ENCODE measurements around the gene PTGES3L.
A peak's percentile ranks its signal among the peaks of the same experiment; 100 is the strongest.

The PTGES3L gene

GRCh38 chr17:42979511-42980273 is at the start of gene PTGES3L:
PTGES3L (minus strand) TSS chr17:42980080; CDS start chr17:42980053, 27 bp downstream.
- H3K27ac ChIP-seq (ENCODE audit: low read length) = peak within 1 kb of the TSS; percentile 88
- no peaks in the 10 kb centered on the region for H4K20me1 ChIP-seq (ENCODE audit: insufficient read depth, low read length)
- no peaks in the 10 kb centered on the region for H3K27me3 ChIP-seq (replicated peaks; ENCODE audit: insufficient read depth, low read length)
- no peaks in the 10 kb centered on the region for H3K9me3 ChIP-seq (replicated peaks; ENCODE audit: insufficient read depth, low read length)
- H3K4me3 ChIP-seq (ENCODE audit: low read length) = peak within 1 kb of the TSS; percentile 95
- H3K79me2 ChIP-seq (ENCODE audit: low read length) = peaks cover 33% of the 10 kb centered on the region
- DNase-seq = peak; percentile 16
- H3K9ac ChIP-seq (ENCODE audit: low read length) = peak within 1 kb of the TSS; percentile 85
- peak within 1 kb of the TSS; percentile 97 for H3K4me2 ChIP-seq (ENCODE audit: low read depth, low read length)
- peak within 1 kb of the TSS; percentile 91 for H2AFZ ChIP-seq (ENCODE audit: low read length)
- no peaks in the 10 kb centered on the region for H3K36me3 ChIP-seq (replicated peaks; ENCODE audit: insufficient read depth, low read length)
- TF ChIP-seq EZH2phosphoT487 (IDR thresholded peaks at IDR 0.05; ENCODE audit: low read length) (no peak), CTCF (IDR thresholded peaks at IDR 0.05; ENCODE audit: low read length) (no peak), EZH2 (optimal IDR thresholded peaks at IDR 0.05; ENCODE audit: low read depth, low read length) (no peak)
- peaks cover 11% of the 10 kb centered on the region for H3F3A ChIP-seq (ENCODE audit: insufficient read depth, low read length)
- H3K4me1 ChIP-seq (ENCODE audit: low read length) = peaks cover 13% of the 10 kb centered on the region
- no peaks in the 10 kb centered on the region for H3K9me2 ChIP-seq (replicated peaks; ENCODE audit: insufficient read depth, low read length)

GRCh38 chr17:43028221-43028861 is 48.5 kb upstream of the PTGES3L start:
- DNase-seq = no peak
- TF ChIP-seq EZH2phosphoT487 (IDR thresholded peaks at IDR 0.05; ENCODE audit: low read length) (no peak), CTCF (IDR thresholded peaks at IDR 0.05; ENCODE audit: low read length) (no peak), EZH2 (optimal IDR thresholded peaks at IDR 0.05; ENCODE audit: low read depth, low read length) (no peak)
- H4K20me1 ChIP-seq (ENCODE audit: insufficient read depth, low read length) = no peaks in the 10 kb centered on the region
- H3K4me1 ChIP-seq (ENCODE audit: low read length) = no peaks in the 10 kb centered on the region
- H3F3A ChIP-seq (ENCODE audit: insufficient read depth, low read length) = no peaks in the 10 kb centered on the region
- H2AFZ ChIP-seq (ENCODE audit: low read length) = no peak overlapping the region
- H3K27me3 ChIP-seq (replicated peaks; ENCODE audit: insufficient read depth, low read length) = no peaks in the 10 kb centered on the region
- no peak overlapping the region for H3K9ac ChIP-seq (ENCODE audit: low read length)
- no peaks in the 10 kb centered on the region for H3K79me2 ChIP-seq (ENCODE audit: low read length)
- H3K4me2 ChIP-seq (ENCODE audit: low read depth, low read length) = no peak overlapping the region
- no peak overlapping the region for H3K4me3 ChIP-seq (ENCODE audit: low read length)
- H3K9me3 ChIP-seq (replicated peaks; ENCODE audit: insufficient read depth, low read length) = no peaks in the 10 kb centered on the region
- H3K36me3 ChIP-seq (replicated peaks; ENCODE audit: insufficient read depth, low read length) = no peaks in the 10 kb centered on the region
- no peak overlapping the region for H3K27ac ChIP-seq (ENCODE audit: low read length)
- no peaks in the 10 kb centered on the region for H3K9me2 ChIP-seq (replicated peaks; ENCODE audit: insufficient read depth, low read length)

GRCh38 chr17:43027091-43028032 is 47.5 kb upstream of the PTGES3L start:
- Histone ChIP-seq H3K79me2 (ENCODE audit: low read length) (no peaks in the 10 kb centered on the region), H3F3A (ENCODE audit: insufficient read depth, low read length) (no peaks in the 10 kb centered on the region), H3K9me3 (replicated peaks; ENCODE audit: insufficient read depth, low read length) (no peaks in the 10 kb centered on the region), H3K4me1 (ENCODE audit: low read length) (no peaks in the 10 kb centered on the region), H3K27ac (ENCODE audit: low read length) (no peak overlapping the region), H3K9me2 (replicated peaks; ENCODE audit: insufficient read depth, low read length) (no peaks in the 10 kb centered on the region), H3K9ac (ENCODE audit: low read length) (no peak overlapping the region), H3K4me3 (ENCODE audit: low read length) (no peak overlapping the region), H4K20me1 (ENCODE audit: insufficient read depth, low read length) (no peaks in the 10 kb centered on the region), H3K36me3 (replicated peaks; ENCODE audit: insufficient read depth, low read length) (no peaks in the 10 kb centered on the region), H2AFZ (ENCODE audit: low read length) (no peak overlapping the region), H3K27me3 (replicated peaks; ENCODE audit: insufficient read depth, low read length) (no peaks in the 10 kb centered on the region), H3K4me2 (ENCODE audit: low read depth, low read length) (no peak overlapping the region)
- no peak for DNase-seq
- TF ChIP-seq EZH2phosphoT487 (IDR thresholded peaks at IDR 0.05; ENCODE audit: low read length) (no peak), EZH2 (optimal IDR thresholded peaks at IDR 0.05; ENCODE audit: low read depth, low read length) (no peak), CTCF (IDR thresholded peaks at IDR 0.05; ENCODE audit: low read length) (no peak)
